GM23338 (cell line): ENCODE data around the gene SMAP2. TPM values are rescaled to one million over a fixed set of nuclear protein-coding genes. Genes with fewer than 3 reads are reported as not detected.

ENCODE experiments used
- ATAC-seq: fragments of 200-7000 bp; cut with Tn5 transposase; 3 replicates; pipeline ENCODE4 v1.9.1; 2020
- DNase-seq: peaks from one replicate; pipeline ENCODE4 v3.0.0-alpha.2; 2015; ENCODE audit warnings: low spot score
- H2AFZ ChIP-seq: fragments of 200-600 bp; sonication (generic); 2 replicates; pipeline ENCODE4 v1.8.0; 2016; ENCODE audit warnings: antibody characterized with exemption, mild to moderate bottlenecking, moderate library complexity
- H3F3A ChIP-seq: fragments of 200-600 bp; sonication (generic); replicated peaks from 2 replicates; pipeline ENCODE4 v1.8.0; 2017; ENCODE audit warnings: antibody characterized with exemption, mixed run types, low read depth
- H3K27ac ChIP-seq: fragments of 200-600 bp; sonication (generic); 2 replicates; pipeline ENCODE4 v1.6.1; 2016; ENCODE audit warnings: low read depth
- H3K27me3 ChIP-seq: fragments of 200-600 bp; sonication (generic); 2 replicates; pipeline ENCODE4 v1.8.0; 2016; ENCODE audit warnings: mild to moderate bottlenecking, mixed run types, moderate library complexity; ENCODE audit not compliant: insufficient read depth
- H3K36me3 ChIP-seq: fragments of 200-600 bp; sonication (generic); 2 replicates; pipeline ENCODE4 v1.8.0; 2016; ENCODE audit warnings: mild to moderate bottlenecking; ENCODE audit not compliant: insufficient read depth
- H3K4me1 ChIP-seq: fragments of 200-600 bp; sonication (generic); 2 replicates; pipeline ENCODE4 v1.8.0; 2016; ENCODE audit warnings: mild to moderate bottlenecking, moderate library complexity; ENCODE audit not compliant: insufficient read depth
- H3K4me2 ChIP-seq: fragments of 200-600 bp; sonication (generic); 2 replicates; pipeline ENCODE4 v1.7.1; 2017; ENCODE audit warnings: mixed run types
- H3K4me3 ChIP-seq: fragments of 200-600 bp; sonication (generic); 2 replicates; pipeline ENCODE4 v1.6.1; 2016; ENCODE audit warnings: mixed run types
- H3K79me2 ChIP-seq: fragments of 200-600 bp; sonication (generic); replicated peaks from 2 replicates; pipeline ENCODE4 v1.8.0; 2017; ENCODE audit warnings: mild to moderate bottlenecking; ENCODE audit not compliant: insufficient read depth
- H3K9me2 ChIP-seq: fragments of 200-600 bp; sonication (generic); 2 replicates; pipeline ENCODE4 v1.8.0; 2017; ENCODE audit not compliant: insufficient read depth
- H4K20me1 ChIP-seq: fragments of 200-600 bp; sonication (generic); replicated peaks from 2 replicates; pipeline ENCODE4 v1.8.0; 2017; ENCODE audit warnings: mild to moderate bottlenecking; ENCODE audit not compliant: insufficient read depth
- H3K27ac Mint-ChIP-seq: 2 replicates; pipeline ENCODE4 v1.8.0; 2020; ENCODE audit warnings: inconsistent platforms, mild to moderate bottlenecking, moderate library complexity, mixed read lengths
- H3K27me3 Mint-ChIP-seq: 3 replicates; pipeline ENCODE4 v1.8.0; 2022; ENCODE audit warnings: low read depth, mild to moderate bottlenecking, moderate library complexity, mixed read lengths, inconsistent platforms; ENCODE audit not compliant: insufficient read depth, poor library complexity
- H3K36me3 Mint-ChIP-seq: 3 replicates; pipeline ENCODE4 v1.8.0; 2021; ENCODE audit warnings: low read depth, mild to moderate bottlenecking, inconsistent platforms, moderate library complexity, mixed read lengths
- H3K4me1 Mint-ChIP-seq: 3 replicates; pipeline ENCODE4 v1.8.0; 2020; ENCODE audit warnings: mild to moderate bottlenecking, inconsistent platforms, mixed read lengths
- H3K4me3 Mint-ChIP-seq: 3 replicates; pipeline ENCODE4 v1.8.0; 2021; ENCODE audit warnings: moderate library complexity, mild to moderate bottlenecking, inconsistent platforms, mixed read lengths
- H3K9me3 Mint-ChIP-seq: 3 replicates; pipeline ENCODE4 v1.8.0; 2020; ENCODE audit warnings: moderate library complexity, mild to moderate bottlenecking, inconsistent platforms, mixed read lengths
- CREB1 ChIP-seq: fragments of 250-450 bp; sonication (Bioruptor Pico); IDR thresholded peaks from 2 replicates; pipeline ENCODE4 v1.5.0; 2020; ENCODE audit warnings: low read depth, mild to moderate bottlenecking, moderate library complexity
- CTCF ChIP-seq, 2 experiments: fragments of 200-600 bp in 1 of 2; sonication (generic) in 1 of 2; conservative IDR thresholded peaks; 2 replicates each; pipeline versions ENCODE4 v1.5.1 to v1.6.1; 2016 to 2017; ENCODE audit warnings: antibody characterized with exemption in 2 of 2, low read depth in 2 of 2, mild to moderate bottlenecking in 2 of 2, moderate library complexity in 1 of 2
- ETS1 ChIP-seq: IDR thresholded peaks from 2 replicates; pipeline ENCODE4 v1.6.1; 2016; ENCODE audit warnings: antibody characterized with exemption
- EZH2 ChIP-seq: fragments of 200-600 bp; sonication (generic); IDR thresholded peaks from one replicate; pipeline ENCODE4 v1.8.0; 2017; ENCODE audit warnings: antibody characterized with exemption, mild to moderate bottlenecking, low read depth; ENCODE audit not compliant: unreplicated experiment
- EZH2phosphoT487 ChIP-seq: fragments of 200-600 bp; sonication (generic); IDR thresholded peaks from one replicate; pipeline ENCODE4 v1.8.1; 2018; ENCODE audit warnings: antibody characterized with exemption; ENCODE audit not compliant: unreplicated experiment
- JUNB ChIP-seq: IDR thresholded peaks from one replicate; pipeline ENCODE4 v1.6.1; 2016; ENCODE audit warnings: antibody characterized with exemption; ENCODE audit not compliant: unreplicated experiment
- NANOG ChIP-seq: IDR thresholded peaks from 2 replicates; pipeline ENCODE4 v1.6.1; 2016; ENCODE audit warnings: antibody characterized with exemption, borderline replicate concordance
- POLR2AphosphoS5 ChIP-seq: IDR thresholded peaks from 2 replicates; pipeline ENCODE4 v1.6.1; 2016; ENCODE audit warnings: antibody characterized with exemption, low read depth
- REST ChIP-seq: IDR thresholded peaks from one replicate; pipeline ENCODE4 v1.6.1; 2018; ENCODE audit warnings: antibody characterized with exemption; ENCODE audit not compliant: unreplicated experiment
- STAT1 ChIP-seq: IDR thresholded peaks from one replicate; pipeline ENCODE4 v1.6.1; 2016; ENCODE audit warnings: antibody characterized with exemption; ENCODE audit not compliant: unreplicated experiment
- ZNF114 ChIP-seq: fragments of 250-450 bp; sonication (Bioruptor Pico); IDR thresholded peaks from 2 replicates; pipeline ENCODE4 v1.5.0; 2020; ENCODE audit warnings: mild to moderate bottlenecking, moderate library complexity
- ZNF331 ChIP-seq: fragments of 250-450 bp; sonication (Bioruptor Pico); IDR thresholded peaks from 2 replicates; pipeline ENCODE4 v1.5.0; 2020; ENCODE audit warnings: low read depth, mild to moderate bottlenecking, moderate library complexity
- ZNF462 ChIP-seq: fragments of 250-450 bp; sonication (Bioruptor Pico); IDR thresholded peaks from 2 replicates; pipeline ENCODE4 v1.5.0; 2020; ENCODE audit warnings: mild to moderate bottlenecking, moderate library complexity
- polyA plus RNA-seq: library from polyadenylated mRNA; unstranded; fragments of >200 nt; fragmentation: Nextera tagmentation; extraction: Ambion mirVana; gene quantifications from 2 replicates; pipeline ENCODE4 v1.2.1, GENCODE V29; 2016
- total RNA-seq: library from RNA; depleted of rRNA; stranded (reverse); fragments of >200 nt; shearing (Covaris generic); gene quantifications from 2 replicates; pipeline ENCODE4 v1.2.3, GENCODE V29; 2014

The SMAP2 gene
- total and polyA plus RNA-seq, 2 experiments from 2014 or later, result 2.9 to 4.8 TPM

GRCh38 chr1:40337443-40337842 lies 36.1 kb upstream of the SMAP2 start:
- no peak overlapping the region for H3K4me2 ChIP-seq
- no peak overlapping the region for H3K4me3 Mint-ChIP-seq
- 0 out of 3 replicates have a peak, but pooled peaks cover 6% of the 10 kb centered on the region for H3K9me3 Mint-ChIP-seq
- no peak for TF ChIP-seq CREB1
- TF ChIP-seq ZNF331 (CRISPR knock-in tag), result no peak
- TF ChIP-seq ZNF462 (CRISPR knock-in tag), result no peak
- TF ChIP-seq JUNB, result no peak
- TF ChIP-seq EZH2, result no peak
- no peak for TF ChIP-seq REST
- TF ChIP-seq ETS1, result no peak
- no peak for TF ChIP-seq ZNF114 (CRISPR knock-in tag)
- no peak for TF ChIP-seq NANOG
- TF ChIP-seq EZH2phosphoT487, result no peak
- no peak for TF ChIP-seq CTCF (conservative IDR thresholded peaks at IDR 0.05; ENCODE audit: low read depth in 2 of 2)
- no peak for TF ChIP-seq STAT1
- TF ChIP-seq POLR2AphosphoS5, result no peak
- no peaks in the 10 kb centered on the region for H3K36me3 Mint-ChIP-seq
- H3K9me2 ChIP-seq, result no peaks in the 10 kb centered on the region
- no peaks in the 10 kb centered on the region for H4K20me1 ChIP-seq
- no peak overlapping the region for H3K27ac ChIP-seq
- no peaks in the 10 kb centered on the region for H3F3A ChIP-seq
- no peaks in the 10 kb centered on the region for H3K79me2 ChIP-seq
- H3K4me1 ChIP-seq, result no peaks in the 10 kb centered on the region
- no peak overlapping the region for H3K4me3 ChIP-seq
- no peak for ATAC-seq
- H3K27me3 Mint-ChIP-seq, result peaks cover 4% of the 10 kb centered on the region
- no peaks in the 10 kb centered on the region for H3K36me3 ChIP-seq
- no peak for DNase-seq
- H3K4me1 Mint-ChIP-seq, result 0 out of 3 replicates have a peak, but pooled peaks cover 2% of the 10 kb centered on the region
- H2AFZ ChIP-seq, result no peak overlapping the region
- H3K27me3 ChIP-seq, result no peaks in the 10 kb centered on the region
- no peak overlapping the region for H3K27ac Mint-ChIP-seq
